CD4-positive, alpha-beta memory T cell (primary cell): ENCODE measurements around the gene RTF1. TPM values are rescaled to one million over a fixed set of nuclear protein-coding genes. Genes with fewer than 3 reads are reported as not detected.
A peak's percentile ranks its signal among the peaks of the same experiment; 100 is the strongest.

Source experiments
- CTCF ChIA-PET: fragments of 350-600 bp; sonication (Branson Sonifier 250); formaldehyde crosslinking; loops from one replicate; lab custom pipeline; 2021; ENCODE audit warnings: inconsistent platforms; ENCODE audit not compliant: partially characterized antibody; lab: Charles Lee
- POLR2A ChIA-PET: fragments of 350-600 bp; sonication (Branson Sonifier 250); formaldehyde crosslinking; loops from one replicate; lab custom pipeline; 2021; ENCODE audit not compliant: partially characterized antibody; lab: Charles Lee
- DNase-seq, 5 donors: peaks; one replicate each; pipeline versions ENCODE4 v3.0.0 to v3.0.0-alpha.2; 2020 to 2022; ENCODE audit warnings: mixed read lengths in 1 of 5
- H3K27ac ChIP-seq: one replicate; pipeline ENCODE4 v1.7.0; 2013; ENCODE audit warnings: low read depth, low read length
- H3K27me3 ChIP-seq: 2 replicates; pipeline ENCODE4 v1.7.0; 2013; ENCODE audit warnings: mild to moderate bottlenecking, low read length, moderate library complexity; ENCODE audit not compliant: insufficient read depth
- H3K36me3 ChIP-seq: 2 replicates; pipeline ENCODE4 v1.7.0; 2013; ENCODE audit warnings: mild to moderate bottlenecking, low read length, moderate library complexity; ENCODE audit not compliant: insufficient read depth
- H3K4me1 ChIP-seq: 2 replicates; pipeline ENCODE4 v1.7.0; 2013; ENCODE audit warnings: mild to moderate bottlenecking, low read length, moderate library complexity; ENCODE audit not compliant: insufficient read depth
- H3K4me3 ChIP-seq, 2 donors: one replicate each; pipeline ENCODE4 v1.7.0; 2013; ENCODE audit warnings: low read length in 2 of 2, mild to moderate bottlenecking in 1 of 2
- H3K9me3 ChIP-seq, 2 donors: one replicate each; pipeline ENCODE4 v1.7.0; 2013; ENCODE audit warnings: low read length in 2 of 2, control low read depth in 1 of 2; ENCODE audit not compliant: control insufficient read depth in 1 of 2
- H3K27ac Mint-ChIP-seq, 7 donors: one replicate each; pipeline ENCODE4 v1.8.0; 2020 to 2021; ENCODE audit warnings: mixed read lengths in 7 of 7, mild to moderate bottlenecking in 6 of 7, inconsistent platforms in 3 of 7, moderate library complexity in 3 of 7
- H3K27me3 Mint-ChIP-seq, 2 donors: one replicate each; pipeline ENCODE4 v1.8.0; 2020 to 2021; ENCODE audit warnings: mixed read lengths in 2 of 2
- H3K36me3 Mint-ChIP-seq, 2 donors: one replicate each; pipeline ENCODE4 v1.8.0; 2020 to 2021; ENCODE audit warnings: mixed read lengths in 2 of 2, inconsistent platforms in 1 of 2, mild to moderate bottlenecking in 1 of 2
- H3K4me1 Mint-ChIP-seq, 4 donors: one replicate each; pipeline ENCODE4 v1.8.0; 2020 to 2021; ENCODE audit warnings: mixed read lengths in 4 of 4, mild to moderate bottlenecking in 1 of 4
- H3K4me3 Mint-ChIP-seq, 8 donors: one replicate each; pipeline ENCODE4 v1.8.0; 2020 to 2021; ENCODE audit warnings: mixed read lengths in 8 of 8, mild to moderate bottlenecking in 7 of 8, moderate library complexity in 6 of 8, inconsistent platforms in 3 of 8
- H3K9me3 Mint-ChIP-seq, 8 donors: one replicate each; pipeline ENCODE4 v1.8.0; 2020 to 2021; ENCODE audit warnings: mixed read lengths in 8 of 8, mild to moderate bottlenecking in 5 of 8, inconsistent platforms in 3 of 8, moderate library complexity in 1 of 8
- intact Hi-C: fragments of 100-400 bp; cut with micrococcal nuclease; formaldehyde crosslinking; loops from one replicate; pipeline ENCODE4 v1.15.1; 2023
- polyA plus RNA-seq, 2 donors: library from polyadenylated mRNA; unstranded; fragments of 300-500 nt; fragmentation: Illumina TruSeq; gene quantifications; one replicate each; pipeline ENCODE4 v1.2.3, GENCODE V29; 2021
- total RNA-seq, 2 experiments: library from RNA; stranded (reverse); gene quantifications; one replicate each; pipeline ENCODE4 v1.2.3, GENCODE V29; 2021

Gene RTF1
- total and polyA plus RNA-seq, 4 experiments from 2014 or later: 7.4 to 35.9 (median 30.8) TPM

DNA sequence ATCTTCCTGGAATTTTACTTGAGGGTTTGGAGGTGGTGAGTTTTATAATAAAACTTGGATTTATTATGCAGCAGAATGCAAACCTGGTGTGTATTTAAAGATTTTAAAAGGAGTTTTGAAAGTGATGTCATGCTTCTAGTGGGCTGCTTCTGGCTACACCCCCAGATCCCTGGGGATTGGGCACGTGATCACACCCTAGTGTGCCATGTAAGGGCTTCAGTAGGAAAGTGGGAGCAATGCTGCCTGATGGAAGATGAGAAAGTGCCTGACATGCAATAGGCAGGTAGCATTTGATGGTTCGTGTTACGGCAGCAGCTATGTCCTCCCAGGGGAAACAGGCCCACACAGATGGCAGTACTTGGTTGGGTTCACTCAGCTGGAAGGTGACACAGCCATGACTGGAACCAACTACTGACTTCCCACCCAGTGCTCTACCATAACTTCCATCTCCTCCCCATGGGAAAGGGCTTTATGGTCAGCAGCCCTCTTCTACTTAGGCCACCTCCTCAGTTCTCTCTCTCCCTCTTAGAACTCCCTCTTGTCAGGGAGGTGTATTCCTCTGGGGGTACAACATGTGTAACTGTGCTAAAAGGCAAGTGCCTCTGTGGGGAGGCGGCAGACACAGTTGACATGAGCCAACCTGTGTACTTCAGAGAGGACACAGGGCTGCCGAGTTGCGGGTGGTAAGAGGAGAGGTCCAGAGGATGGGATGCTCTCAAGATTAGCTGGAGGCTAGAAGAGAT, 82.4 kb downstream of the RTF1 start:
- no peak overlapping the region for H3K27ac Mint-ChIP-seq
- H3K4me3 ChIP-seq: no peak overlapping the region
- H3K4me3 Mint-ChIP-seq: peak overlapping the region in 1 of 8 donors; percentile 50
- no peak overlapping the region for H3K27ac ChIP-seq
- no peaks in the 10 kb centered on the region for H3K36me3 Mint-ChIP-seq
- DNase-seq: peak in 1 of 5 donors; percentile 7
- ChIA-PET POLR2A (no interaction called here), CTCF (interaction anchor here (0.7 kb wide), 1 partner anchor 11 kb away, joined by 3 read pairs; no protein-coding TSS in a partner anchor)
- intact Hi-C loops: no loop called here
- H3K9me3 ChIP-seq: no peaks in the 10 kb centered on the region
- peaks cover 38% of the 10 kb centered on the region for H3K4me1 ChIP-seq
- peaks cover 7 to 34% (median 10%) of the 10 kb centered on the region in 4 donors for H3K4me1 Mint-ChIP-seq
- peaks cover 23 to 29% of the 10 kb centered on the region in 2 donors for H3K27me3 Mint-ChIP-seq
- no peaks in the 10 kb centered on the region for H3K36me3 ChIP-seq
- H3K9me3 Mint-ChIP-seq: no peaks in the 10 kb centered on the region
- H3K27me3 ChIP-seq: peaks cover 19% of the 10 kb centered on the region

DNA sequence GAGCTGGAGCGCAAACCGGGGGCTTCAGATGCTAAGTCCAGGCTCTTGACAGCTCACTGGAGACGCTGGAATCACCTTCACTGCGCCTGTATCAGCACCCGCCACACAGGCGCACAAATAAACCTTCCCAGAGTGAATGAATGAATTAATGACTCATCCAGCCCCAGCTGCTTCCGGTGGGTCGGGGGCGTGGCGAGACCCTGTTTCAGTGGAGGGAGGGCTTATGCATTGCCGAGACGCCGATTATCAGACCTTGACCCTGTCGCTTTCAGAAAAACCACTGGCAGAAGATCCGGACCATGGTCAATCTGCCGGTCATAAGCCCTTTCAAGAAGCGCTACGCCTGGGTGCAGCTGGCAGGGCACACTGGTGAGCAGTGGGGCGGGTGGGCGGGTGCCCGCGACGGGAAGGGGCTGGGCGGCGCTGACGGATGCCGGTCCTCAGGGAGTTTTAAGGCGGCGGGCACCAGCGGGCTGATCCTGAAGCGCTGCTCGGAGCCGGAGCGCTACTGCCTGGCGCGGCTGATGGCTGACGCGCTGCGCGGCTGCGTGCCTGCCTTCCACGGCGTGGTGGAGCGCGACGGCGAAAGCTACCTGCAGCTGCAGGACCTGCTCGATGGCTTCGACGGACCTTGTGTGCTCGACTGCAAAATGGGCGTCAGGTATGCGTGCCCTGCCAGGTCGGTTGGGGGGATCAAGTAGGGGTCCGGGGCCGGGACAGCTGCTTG, 84.5 kb downstream of the RTF1 start:
- Mint-ChIP-seq H3K4me1 (peaks cover 5 to 34% (median 10%) of the 10 kb centered on the region in 4 donors), H3K27ac (peak overlapping the region in 4 of 7 donors; percentile 35 to 57 (median 45)), H3K9me3 (no peaks in the 10 kb centered on the region), H3K27me3 (peaks cover 18 to 29% of the 10 kb centered on the region in 2 donors), H3K4me3 (peak overlapping the region; percentile 73 to 84 (median 78)), H3K36me3 (no peaks in the 10 kb centered on the region)
- intact Hi-C loops: loop anchor here (5.0 kb wide), 2 partner anchors 41 to 56 kb away; partner anchors contain the start of genes RPAP1 and TYRO3
- H3K36me3 ChIP-seq: no peaks in the 10 kb centered on the region
- peaks cover 9% of the 10 kb centered on the region for H3K27me3 ChIP-seq
- peaks cover 19% of the 10 kb centered on the region for H3K4me1 ChIP-seq
- CTCF ChIA-PET: no interaction called here
- no peaks in the 10 kb centered on the region for H3K9me3 ChIP-seq
- POLR2A ChIA-PET: interaction anchor here (0.6 to 1.8 kb wide), 6 partner anchors 8 to 444 kb away, joined by 3 to 8 read pairs (median 4); partner anchors contain the start of genes ITPKA and MGA
- H3K27ac ChIP-seq: no peak overlapping the region
- DNase-seq: peak in 3 of 5 donors; percentile 37 to 65 (median 39)
- peak overlapping the region in 1 of 2 donors; percentile 50 for H3K4me3 ChIP-seq

DNA sequence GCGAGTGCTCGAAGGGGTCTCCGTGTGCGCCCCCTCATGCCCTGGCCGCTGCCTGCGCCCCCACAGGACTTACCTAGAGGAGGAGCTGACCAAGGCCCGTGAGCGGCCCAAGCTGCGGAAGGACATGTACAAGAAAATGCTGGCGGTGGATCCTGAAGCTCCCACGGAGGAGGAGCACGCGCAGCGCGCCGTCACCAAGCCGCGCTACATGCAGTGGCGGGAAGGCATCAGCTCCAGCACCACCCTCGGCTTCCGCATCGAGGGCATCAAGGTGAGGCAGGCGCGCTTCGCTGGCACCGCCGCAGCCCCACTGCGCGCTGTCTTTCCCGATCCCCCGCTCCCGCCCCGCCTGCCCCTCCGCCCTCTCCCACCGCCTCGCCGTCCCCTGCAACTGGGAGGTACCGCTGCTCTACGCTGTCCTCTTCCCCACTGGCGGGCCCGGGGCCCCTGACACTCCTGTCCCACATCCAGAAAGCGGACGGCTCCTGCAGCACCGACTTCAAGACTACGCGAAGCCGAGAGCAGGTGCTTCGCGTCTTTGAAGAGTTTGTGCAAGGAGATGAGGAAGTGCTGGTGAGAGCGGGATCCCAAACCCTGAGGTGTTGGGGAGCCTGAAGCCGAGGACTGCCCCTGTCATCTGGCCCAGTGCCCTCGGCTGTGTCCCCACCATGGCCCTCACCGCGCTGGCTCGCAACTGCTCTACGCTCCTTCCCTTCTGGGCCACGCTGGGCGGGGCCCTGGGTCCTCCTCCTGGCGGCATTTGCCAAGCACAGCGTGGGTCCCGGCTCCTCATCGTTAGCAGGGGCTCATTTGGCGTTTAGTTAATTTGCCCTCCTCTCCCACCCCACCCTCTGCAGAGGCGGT, 85.3 kb downstream of the RTF1 start:
- CTCF ChIA-PET: interaction anchor here (1.9 kb wide), 1 partner anchor 36 kb away, joined by 6 read pairs; no protein-coding TSS in a partner anchor
- Histone ChIP-seq H3K27ac (no peak overlapping the region), H3K4me3 (peak overlapping the region; percentile 23 to 50), H3K36me3 (no peaks in the 10 kb centered on the region), H3K9me3 (no peaks in the 10 kb centered on the region), H3K4me1 (peaks cover 19% of the 10 kb centered on the region), H3K27me3 (peaks cover 1% of the 10 kb centered on the region)
- Mint-ChIP-seq H3K36me3 (no peaks in the 10 kb centered on the region), H3K4me1 (peaks cover 5 to 28% (median 10%) of the 10 kb centered on the region in 4 donors), H3K27me3 (peaks cover 14 to 23% of the 10 kb centered on the region in 2 donors), H3K27ac (peak overlapping the region in 4 of 7 donors; percentile 15 to 75 (median 44)), H3K4me3 (peak overlapping the region; percentile 73 to 84 (median 76)), H3K9me3 (no peaks in the 10 kb centered on the region)
- peak; percentile 33 to 60 (median 49) for DNase-seq
- intact Hi-C loops: loop anchor here (1.0 to 5.0 kb wide), 3 partner anchors 9 to 55 kb away; partner anchors contain the start of genes ITPKA, RPAP1 and TYRO3
- POLR2A ChIA-PET: interaction anchor here (1.2 to 1.8 kb wide), 4 partner anchors 9 to 158 kb away, joined by 3 to 8 read pairs (median 4); partner anchors contain the start of genes ITPKA and MGA

DNA sequence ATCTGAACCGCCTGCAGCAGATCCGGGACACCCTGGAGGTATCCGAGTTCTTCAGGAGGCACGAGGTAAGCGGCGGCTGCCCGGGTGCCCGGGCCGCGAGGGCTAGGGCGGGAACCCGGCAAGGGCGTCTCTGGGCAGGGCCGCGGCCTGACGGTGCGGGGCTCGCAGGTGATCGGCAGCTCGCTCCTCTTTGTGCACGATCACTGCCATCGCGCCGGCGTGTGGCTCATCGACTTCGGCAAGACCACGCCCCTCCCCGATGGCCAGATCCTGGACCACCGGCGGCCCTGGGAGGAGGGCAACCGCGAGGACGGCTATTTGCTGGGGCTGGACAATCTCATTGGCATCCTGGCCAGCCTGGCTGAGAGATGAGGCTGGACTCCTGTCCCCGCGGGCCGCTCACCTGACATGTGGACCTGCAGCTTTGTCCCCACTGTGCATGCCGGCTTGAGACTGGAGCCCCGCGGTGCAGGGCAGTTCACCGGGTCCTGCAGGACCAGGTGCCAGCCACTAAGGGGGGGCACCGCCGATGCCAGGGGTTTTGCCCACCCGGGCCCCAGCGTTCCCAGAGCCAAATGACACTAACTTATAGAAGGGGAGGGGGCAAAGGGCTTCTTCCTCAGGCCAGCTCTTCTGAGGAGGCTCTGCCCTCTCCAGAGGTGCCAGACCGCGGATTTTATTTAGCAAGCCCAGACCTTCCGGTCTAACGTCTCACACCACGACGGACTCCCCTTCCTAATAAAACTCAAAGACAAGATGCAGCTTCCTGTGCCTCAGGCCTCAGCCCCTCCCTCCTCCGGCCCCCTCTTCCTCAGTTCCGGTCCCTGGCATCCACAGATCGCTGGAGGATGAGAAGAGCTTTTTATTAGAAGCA, 86.1 kb downstream of the RTF1 start:
- peak overlapping the region; percentile 73 to 84 (median 76) for H3K4me3 Mint-ChIP-seq
- intact Hi-C loops: loop anchor here (1.0 to 5.0 kb wide), 3 partner anchors 10 to 54 kb away; partner anchors contain the start of genes ITPKA, RPAP1 and TYRO3
- peak overlapping the region; percentile 23 to 50 for H3K4me3 ChIP-seq
- peak overlapping the region in 2 of 7 donors; percentile 15 to 62 for H3K27ac Mint-ChIP-seq
- CTCF ChIA-PET: interaction anchor here (1.9 kb wide), 1 partner anchor 37 kb away, joined by 6 read pairs; no protein-coding TSS in a partner anchor
- no peaks in the 10 kb centered on the region for H3K36me3 Mint-ChIP-seq
- no peaks in the 10 kb centered on the region for H3K36me3 ChIP-seq
- H3K9me3 ChIP-seq: no peaks in the 10 kb centered on the region
- peaks cover 10 to 20% of the 10 kb centered on the region in 2 donors for H3K27me3 Mint-ChIP-seq
- POLR2A ChIA-PET: interaction anchor here (1.3 to 1.5 kb wide), 2 partner anchors 10 to 55 kb away, joined by 3 to 4 read pairs; partner anchors contain the start of gene ITPKA
- no peak overlapping the region for H3K27ac ChIP-seq
- H3K4me1 Mint-ChIP-seq: peaks cover 5 to 28% (median 10%) of the 10 kb centered on the region in 4 donors
- H3K9me3 Mint-ChIP-seq: no peaks in the 10 kb centered on the region
- no peak for DNase-seq
- no peaks in the 10 kb centered on the region for H3K27me3 ChIP-seq
- peaks cover 19% of the 10 kb centered on the region for H3K4me1 ChIP-seq

DNA sequence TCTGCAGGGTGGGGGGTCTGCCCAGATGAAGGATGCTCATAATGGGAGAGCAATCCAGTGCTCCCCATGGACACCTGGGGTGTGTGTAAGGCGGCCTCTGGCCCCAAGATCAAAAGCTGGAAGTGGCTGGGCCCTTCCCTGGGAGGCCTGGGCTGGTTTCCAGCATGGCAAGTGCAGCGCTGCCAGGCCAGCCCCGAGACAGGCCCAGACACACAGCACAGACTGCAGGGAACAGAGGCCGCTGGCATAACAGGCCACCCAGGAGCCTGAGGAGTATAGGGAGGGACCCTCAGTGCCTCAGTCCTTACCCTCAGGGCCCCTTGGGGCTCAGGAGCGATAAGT, 86.7 kb downstream of the RTF1 start:
- intact Hi-C loops: loop anchor here (5.0 kb wide), 2 partner anchors 39 to 54 kb away; partner anchors contain the start of genes RPAP1 and TYRO3
- H3K4me1 Mint-ChIP-seq: peaks cover 5 to 28% (median 10%) of the 10 kb centered on the region in 4 donors
- Histone ChIP-seq H3K36me3 (no peaks in the 10 kb centered on the region), H3K27ac (no peak overlapping the region), H3K4me1 (peaks cover 19% of the 10 kb centered on the region), H3K9me3 (no peaks in the 10 kb centered on the region), H3K27me3 (no peaks in the 10 kb centered on the region), H3K4me3 (no peak overlapping the region)
- peak overlapping the region in 1 of 7 donors; percentile 62 for H3K27ac Mint-ChIP-seq
- peak overlapping the region in 4 of 8 donors; percentile 55 to 63 (median 62) for H3K4me3 Mint-ChIP-seq
- CTCF ChIA-PET: interaction anchor here (1.9 kb wide), 1 partner anchor 38 kb away, joined by 6 read pairs; no protein-coding TSS in a partner anchor
- DNase-seq: no peak
- H3K9me3 Mint-ChIP-seq: no peaks in the 10 kb centered on the region
- H3K36me3 Mint-ChIP-seq: no peaks in the 10 kb centered on the region
- POLR2A ChIA-PET: interaction anchor here (1.5 kb wide), 1 partner anchor 10 kb away, joined by 4 read pairs; the partner anchor contains the start of gene ITPKA
- H3K27me3 Mint-ChIP-seq: peaks cover 7 to 17% of the 10 kb centered on the region in 2 donors
